ENCODE results near the gene LYZL1.

Gene LYZL1

DNA sequence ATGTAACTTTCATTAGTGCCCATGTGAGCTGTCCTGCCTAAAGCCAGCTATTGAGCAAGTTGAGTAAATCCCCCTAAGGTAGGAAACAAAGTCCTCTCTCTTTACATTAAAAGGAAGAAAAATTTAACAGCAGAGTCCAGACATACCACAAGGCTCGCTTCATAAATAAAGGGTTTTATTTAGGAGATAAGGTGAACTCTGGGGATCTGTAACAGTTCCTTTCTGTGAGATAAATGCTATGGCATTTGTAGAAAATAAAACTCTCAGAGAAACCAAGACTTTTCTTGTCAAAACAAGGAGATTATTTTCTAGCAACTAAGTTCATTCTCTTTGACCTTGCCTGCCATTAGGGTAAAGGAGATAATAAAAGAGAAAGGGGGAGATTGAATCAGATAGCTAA is 32.3 kb upstream of the LYZL1 start:
- Histone ChIP-seq H3K9me3 (ENCODE audit: low read depth, low read length) (no peaks in the 10 kb centered on the region), H3K36me3 (ENCODE audit: insufficient read depth, low read length) (no peaks in the 10 kb centered on the region), H3K27ac (no peak overlapping the region), H3K4me3 (no peak overlapping the region), H3K9ac (ENCODE audit: insufficient read length) (no peak overlapping the region)
- DNase-seq (ENCODE audit: low read depth, low spot score): no peak
- TF ChIP-seq POLR2AphosphoS5 (IDR thresholded peaks at IDR 0.05; ENCODE audit: borderline replicate concordance, low read depth, low read length): no peak
- no peak for TF ChIP-seq EZH2 (IDR thresholded peaks at IDR 0.05)
- no peak for TF ChIP-seq FOXP2 (optimal IDR thresholded peaks at IDR 0.05; ENCODE audit: control extremely low read depth, extremely low read length, insufficient read depth)

DNA sequence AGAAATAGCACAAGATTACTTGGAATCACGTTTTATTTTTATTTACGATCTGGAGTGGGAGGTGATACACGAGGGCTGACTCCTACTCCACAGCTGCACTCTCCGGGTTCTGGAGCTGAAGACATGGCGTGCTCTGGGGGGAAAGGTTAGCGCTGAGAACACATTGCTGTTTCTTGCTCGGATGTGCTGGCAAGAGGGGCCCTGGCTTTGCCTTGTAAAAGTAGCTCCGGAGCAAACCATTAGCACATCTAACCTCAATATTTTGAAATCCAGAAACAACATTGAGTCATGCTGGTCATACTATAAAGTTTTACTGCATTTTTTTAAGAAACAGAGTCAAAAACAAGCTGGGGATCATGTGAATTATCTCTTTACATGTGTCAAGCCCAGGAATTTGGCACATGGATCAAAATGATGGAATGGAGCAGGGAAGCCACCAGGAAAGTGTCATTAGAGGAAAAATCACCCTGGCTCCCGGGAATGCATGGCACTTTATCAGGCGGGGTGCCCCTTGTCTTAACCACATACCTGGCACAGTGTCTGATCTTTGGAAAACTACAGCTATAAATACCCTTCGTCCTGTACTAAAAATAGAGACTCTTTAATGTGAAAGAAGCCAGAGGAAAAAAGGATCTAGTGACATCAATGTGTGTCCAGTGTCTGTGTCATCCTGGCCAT is 31.6 kb upstream of the LYZL1 start:
- no peaks in the 10 kb centered on the region for H3K36me3 ChIP-seq (ENCODE audit: insufficient read depth, low read length)
- no peak overlapping the region for H3K9ac ChIP-seq (ENCODE audit: insufficient read length)
- TF ChIP-seq POLR2AphosphoS5 (IDR thresholded peaks at IDR 0.05; ENCODE audit: borderline replicate concordance, low read depth, low read length) (no peak), EZH2 (IDR thresholded peaks at IDR 0.05) (no peak)
- no peak for DNase-seq (ENCODE audit: low read depth, low spot score)
- H3K4me3 ChIP-seq: no peak overlapping the region
- no peak overlapping the region for H3K27ac ChIP-seq
- no peaks in the 10 kb centered on the region for H3K9me3 ChIP-seq (ENCODE audit: low read depth, low read length)

GRCh38 chr10:29257784-29258135 is 31.1 kb upstream of the LYZL1 start:
- no peak overlapping the region for H3K4me3 ChIP-seq
- TF ChIP-seq POLR2AphosphoS5 (IDR thresholded peaks at IDR 0.05; ENCODE audit: borderline replicate concordance, low read depth, low read length) (no peak), EZH2 (IDR thresholded peaks at IDR 0.05) (no peak), FOXP2 (optimal IDR thresholded peaks at IDR 0.05; ENCODE audit: control extremely low read depth, extremely low read length, insufficient read depth) (no peak)
- no peak for DNase-seq (ENCODE audit: low read depth, low spot score)
- no peaks in the 10 kb centered on the region for H3K36me3 ChIP-seq (ENCODE audit: insufficient read depth, low read length)
- no peak overlapping the region for H3K27ac ChIP-seq
- H3K9ac ChIP-seq (ENCODE audit: insufficient read length): no peak overlapping the region
- H3K9me3 ChIP-seq (ENCODE audit: low read depth, low read length): no peaks in the 10 kb centered on the region

- Histone ChIP-seq H3K27ac (no peak overlapping the region), H3K36me3 (ENCODE audit: insufficient read depth, low read length) (no peaks in the 10 kb centered on the region), H3K9me3 (ENCODE audit: low read depth, low read length) (no peaks in the 10 kb centered on the region), H3K4me3 (no peak overlapping the region), H3K9ac (ENCODE audit: insufficient read length) (no peak overlapping the region)
- DNase-seq (ENCODE audit: low read depth, low spot score): no peak
- TF ChIP-seq FOXP2 (optimal IDR thresholded peaks at IDR 0.05; ENCODE audit: control extremely low read depth, extremely low read length, insufficient read depth) (no peak), EZH2 (IDR thresholded peaks at IDR 0.05) (no peak), POLR2AphosphoS5 (IDR thresholded peaks at IDR 0.05; ENCODE audit: borderline replicate concordance, low read depth, low read length) (no peak)
These were observed 29.4 kb upstream of the LYZL1 start for GRCh38 chr10:29259498-29259897.

- no peak overlapping the region for H3K9ac ChIP-seq (ENCODE audit: insufficient read length)
- no peaks in the 10 kb centered on the region for H3K9me3 ChIP-seq (ENCODE audit: low read depth, low read length)
- no peak for DNase-seq (ENCODE audit: low read depth, low spot score)
- no peak for TF ChIP-seq EZH2 (IDR thresholded peaks at IDR 0.05)
- no peak for TF ChIP-seq FOXP2 (optimal IDR thresholded peaks at IDR 0.05; ENCODE audit: control extremely low read depth, extremely low read length, insufficient read depth)
- TF ChIP-seq POLR2AphosphoS5 (IDR thresholded peaks at IDR 0.05; ENCODE audit: borderline replicate concordance, low read depth, low read length): no peak
- H3K27ac ChIP-seq: no peak overlapping the region
- H3K4me3 ChIP-seq: no peak overlapping the region
- no peaks in the 10 kb centered on the region for H3K36me3 ChIP-seq (ENCODE audit: insufficient read depth, low read length)
These were observed 25.4 kb upstream of the LYZL1 start for GRCh38 chr10:29263506-29263905.

DNA sequence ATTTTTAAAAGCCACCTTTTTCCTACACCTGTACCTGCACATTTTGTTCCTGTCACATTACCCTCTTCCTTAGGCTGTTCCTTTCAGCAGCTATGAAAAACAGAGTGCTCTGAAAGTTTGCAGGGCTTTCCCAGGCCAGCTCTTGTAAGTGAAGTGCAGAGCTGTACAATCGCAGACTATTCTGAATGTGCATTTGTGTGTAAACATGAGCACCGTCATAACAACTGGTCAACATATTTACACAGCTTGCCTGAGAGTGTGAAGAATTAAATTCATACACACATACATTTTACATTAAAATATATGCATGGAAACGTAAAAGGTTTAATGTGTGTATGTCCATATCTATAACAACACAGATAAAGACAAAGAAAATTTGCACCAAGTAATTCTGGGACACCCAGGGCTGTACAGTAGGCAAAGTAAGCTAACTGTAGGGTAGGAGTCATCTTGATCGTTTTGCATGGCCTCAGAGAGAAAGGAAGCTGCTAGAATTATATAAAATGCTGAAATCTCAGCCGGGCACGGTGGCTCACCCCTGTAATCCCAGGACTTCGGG is 23.6 kb upstream of the LYZL1 start:
- Histone ChIP-seq H3K4me3 (no peak overlapping the region), H3K27ac (peak overlapping the region; percentile 99), H3K36me3 (ENCODE audit: insufficient read depth, low read length) (no peaks in the 10 kb centered on the region), H3K9ac (ENCODE audit: insufficient read length) (no peak overlapping the region), H3K9me3 (ENCODE audit: low read depth, low read length) (no peaks in the 10 kb centered on the region)
- TF ChIP-seq FOXP2 (optimal IDR thresholded peaks at IDR 0.05; ENCODE audit: control extremely low read depth, extremely low read length, insufficient read depth): no peak
- TF ChIP-seq POLR2AphosphoS5 (IDR thresholded peaks at IDR 0.05; ENCODE audit: borderline replicate concordance, low read depth, low read length): no peak
- no peak for TF ChIP-seq EZH2 (IDR thresholded peaks at IDR 0.05)
- no peak for DNase-seq (ENCODE audit: low read depth, low spot score)

DNA sequence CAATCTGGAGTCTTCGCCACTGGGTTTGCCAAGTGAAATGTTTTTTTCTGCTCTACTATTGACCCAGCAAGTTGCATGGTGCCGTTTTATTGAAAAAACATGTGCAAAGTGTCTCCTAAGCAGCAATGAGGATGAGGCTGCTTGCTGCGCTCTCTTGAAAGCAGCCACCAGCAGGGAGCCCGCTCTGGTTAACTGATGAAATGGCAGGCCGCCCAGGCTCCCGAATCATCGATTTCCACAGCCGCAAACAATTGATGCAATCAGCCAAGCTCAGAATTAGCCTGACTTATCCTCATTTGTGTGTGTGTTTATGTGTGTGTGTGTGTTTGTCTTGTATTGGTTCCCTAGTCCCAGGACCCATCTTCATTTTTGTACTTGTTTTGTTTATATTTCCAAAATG is 22.2 kb upstream of the LYZL1 start:
- TF ChIP-seq POLR2AphosphoS5 (IDR thresholded peaks at IDR 0.05; ENCODE audit: borderline replicate concordance, low read depth, low read length) (no peak; the same call in 1 of the 2 replicates), FOXP2 (optimal IDR thresholded peaks at IDR 0.05; ENCODE audit: control extremely low read depth, extremely low read length, insufficient read depth) (no peak), EZH2 (IDR thresholded peaks at IDR 0.05) (no peak)
- DNase-seq (ENCODE audit: low read depth, low spot score): peak; percentile 67

DNA sequence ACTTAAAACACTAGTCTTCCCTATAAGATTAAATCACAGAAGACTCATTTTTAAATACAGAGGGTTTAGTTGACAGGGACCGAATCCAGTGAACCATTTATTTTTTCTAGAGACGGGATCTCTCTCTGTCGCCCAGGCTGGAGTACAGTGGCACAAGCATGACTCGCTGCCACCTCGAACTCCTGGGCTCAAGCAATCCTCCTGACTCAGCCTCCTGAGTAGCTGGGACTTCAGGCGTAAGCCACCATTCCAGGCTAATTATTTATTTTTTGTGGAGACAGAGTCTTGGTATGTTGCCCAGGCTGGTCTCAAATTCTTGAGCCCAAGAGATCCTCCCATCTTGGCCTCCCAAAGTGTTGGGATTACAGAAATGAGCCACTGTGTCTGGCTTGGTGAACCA is 20.9 kb upstream of the LYZL1 start:
- TF ChIP-seq POLR2AphosphoS5 (IDR thresholded peaks at IDR 0.05; ENCODE audit: borderline replicate concordance, low read depth, low read length) (no peak), FOXP2 (optimal IDR thresholded peaks at IDR 0.05; ENCODE audit: control extremely low read depth, extremely low read length, insufficient read depth) (no peak), EZH2 (IDR thresholded peaks at IDR 0.05) (no peak)
- no peaks in the 10 kb centered on the region for H3K9me3 ChIP-seq (ENCODE audit: low read depth, low read length)
- H3K4me3 ChIP-seq: no peak overlapping the region
- no peak for DNase-seq (ENCODE audit: low read depth, low spot score)
- H3K36me3 ChIP-seq (ENCODE audit: insufficient read depth, low read length): no peaks in the 10 kb centered on the region
- H3K27ac ChIP-seq: no peak overlapping the region
- no peak overlapping the region for H3K9ac ChIP-seq (ENCODE audit: insufficient read length)

More for the DNA sequence above, 22.2 kb upstream of the LYZL1 start:
- Histone ChIP-seq H3K4me3 (peak overlapping the region; percentile 59), H3K27ac (peak overlapping the region; percentile 99), H3K9ac (ENCODE audit: insufficient read length) (peak overlapping the region; percentile 57), H3K9me3 (ENCODE audit: low read depth, low read length) (no peaks in the 10 kb centered on the region), H3K36me3 (ENCODE audit: insufficient read depth, low read length) (no peaks in the 10 kb centered on the region)

DNA sequence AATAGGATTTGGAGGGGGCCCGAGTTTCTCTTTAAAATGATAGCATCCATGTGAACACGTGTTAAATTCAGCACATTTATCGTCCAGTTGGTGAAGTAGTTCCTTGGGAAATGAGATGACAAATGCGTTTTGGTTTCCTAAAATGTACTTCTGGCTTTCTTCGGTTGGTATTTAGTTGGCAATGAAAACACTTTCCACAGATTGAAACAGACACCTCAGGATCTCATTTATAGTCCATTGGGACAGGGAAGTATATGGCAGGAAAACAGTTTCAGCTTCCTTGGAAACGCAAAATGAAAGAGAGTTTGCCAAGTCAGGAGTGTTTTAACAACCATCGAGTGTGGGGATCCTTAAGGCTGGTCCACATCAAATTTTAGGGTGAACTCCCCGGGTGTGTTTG is 19.4 kb upstream of the LYZL1 start:
- Histone ChIP-seq H3K4me3 (no peak overlapping the region), H3K27ac (no peak overlapping the region), H3K9me3 (ENCODE audit: low read depth, low read length) (no peaks in the 10 kb centered on the region), H3K9ac (ENCODE audit: insufficient read length) (no peak overlapping the region), H3K36me3 (ENCODE audit: insufficient read depth, low read length) (no peaks in the 10 kb centered on the region)
- DNase-seq (ENCODE audit: low read depth, low spot score): no peak
- TF ChIP-seq POLR2AphosphoS5 (IDR thresholded peaks at IDR 0.05; ENCODE audit: borderline replicate concordance, low read depth, low read length) (no peak), FOXP2 (optimal IDR thresholded peaks at IDR 0.05; ENCODE audit: control extremely low read depth, extremely low read length, insufficient read depth) (no peak), EZH2 (IDR thresholded peaks at IDR 0.05) (no peak)

Data from SK-N-MC (cell line).